ENCODE data around the gene IRF2BP2. TPM values are rescaled to one million over a fixed set of nuclear protein-coding genes. Genes with fewer than 3 reads are reported as not detected.

Gene IRF2BP2
- total and polyA plus RNA-seq, 2 of the 13 experiments (the other 11 are each of a cell fraction or from before 2014, with no cell fraction given): 140 to 147 TPM

- POLR2A ChIA-PET: interaction anchor here (0.6 to 9.7 kb wide), 53 partner anchors 10 to 518 kb away, joined by 3 to 1137 read pairs (median 11); no protein-coding TSS in a partner anchor
- intact Hi-C loops (cut with micrococcal nuclease; ENCODE audit: unreplicated experiment) (loop anchor here (5.0 kb wide), 1 partner anchor 72 kb away; no protein-coding TSS in a partner anchor), in situ Hi-C loops (cut with HindIII; ENCODE audit: extremely low pct_ligation_motif_present, low pct_unique_long_range_greater_than_20kb) (loop anchor here (5.0 kb wide), 4 partner anchors 107 to 462 kb away; no protein-coding TSS in a partner anchor)
- Histone ChIP-seq H3K4me3 (replicated peaks in 1 of 3; ENCODE audit: insufficient read depth in 1 of 3, low read depth in 2 of 3, low read length in 3 of 3) (peak overlapping the region; percentile 40 to 71 (median 42)), H3K27me3 (ENCODE audit: control insufficient read depth in 1 of 2, insufficient read depth in 2 of 2, low read length in 2 of 2) (no peaks in the 10 kb centered on the region; a peak in 2 of 5 replicates), H3K27ac (ENCODE audit: extremely low read length, insufficient read depth, low read length) (peak overlapping the region; percentile 99), H3K9me3 (ENCODE audit: low read length) (no peaks in the 10 kb centered on the region), H3K36me3 (replicated peaks in 1 of 2; ENCODE audit: control insufficient read depth in 1 of 2, insufficient read depth in 2 of 2, low read length in 2 of 2) (peaks cover 5 to 13% of the 10 kb centered on the region in 2 experiments), H3K9ac (ENCODE audit: insufficient read depth, low read depth, low read length) (peak overlapping the region; percentile 98), H2AFZ (ENCODE audit: low read length) (no peak overlapping the region), H4K20me1 (ENCODE audit: insufficient read depth, low read length) (no peaks in the 10 kb centered on the region), H3K79me2 (ENCODE audit: insufficient read depth, low read length) (peaks cover 32% of the 10 kb centered on the region), H3K4me1 (ENCODE audit: insufficient read depth, low read length) (peaks cover 49% of the 10 kb centered on the region), H3K4me2 (ENCODE audit: low read depth, low read length) (peak overlapping the region; percentile 99)
- WGBS (ENCODE audit: low lambda C conversion rate): 0% methylated on average over 18 of the region's 71 CpGs
- DNase-seq (ENCODE audit: low spot score) (peak; percentile 90), FAIRE-seq (no peak), ATAC-seq (peak; percentile 56)
- CTCF ChIA-PET (ENCODE audit: low intra/inter-chr PET ratio, low total read pairs): no interaction called here
- no TSS peak for BruUV-seq (replicated peaks)
- 0 out of 2 replicates have a peak, but pooled peaks have one; percentile 26 for TF ChIP-seq ZHX1 (CRISPR knock-in tag; IDR thresholded peaks at IDR 0.05; ENCODE audit: low read depth)
- TF ChIP-seq DDIT3 (CRISPR knock-in tag; IDR thresholded peaks at IDR 0.05): no peak
- TF ChIP-seq PRDM15 (CRISPR knock-in tag; IDR thresholded peaks at IDR 0.05): peak; percentile 78
- no peak for TF ChIP-seq ZSCAN25 (CRISPR knock-in tag; IDR thresholded peaks at IDR 0.05)
- peak; percentile 33; the same call in 1 of the 2 replicates for TF ChIP-seq KDM2A (CRISPR knock-in tag; IDR thresholded peaks at IDR 0.05; ENCODE audit: borderline replicate concordance, low read depth)
- TF ChIP-seq POLR2A (IDR thresholded peaks at IDR 0.05; ENCODE audit: insufficient read depth in 1 of 2, low read depth in 2 of 2, low read length in 2 of 2): peak in 1 of 2 experiments; percentile 82; a peak in 2 of 4 replicates
- peak; percentile 58 for TF ChIP-seq PHF5A (CRISPR knock-in tag; IDR thresholded peaks at IDR 0.05; ENCODE audit: low read depth, unreplicated experiment)
- peak; percentile 19; the same call in 1 of the 2 replicates for TF ChIP-seq ZNF605 (CRISPR knock-in tag; IDR thresholded peaks at IDR 0.05)
- no peak for TF ChIP-seq ZNF7 (CRISPR knock-in tag; IDR thresholded peaks at IDR 0.05)
- peak; percentile 7; the same call in 1 of the 2 replicates for TF ChIP-seq IKZF5 (CRISPR knock-in tag; IDR thresholded peaks at IDR 0.05)
- peak; percentile 60; the same call in 1 of the 2 replicates for TF ChIP-seq CREB3 (CRISPR knock-in tag; IDR thresholded peaks at IDR 0.05)
- no peak for TF ChIP-seq CREBL2 (CRISPR knock-in tag; IDR thresholded peaks at IDR 0.05; ENCODE audit: borderline replicate concordance)
- no peak for TF ChIP-seq ZNF660 (CRISPR knock-in tag; IDR thresholded peaks at IDR 0.05; ENCODE audit: borderline replicate concordance, low read depth)
Observed at GRCh38 chr1:234610666-234611224, 767 bp upstream of the IRF2BP2 start.

All from HepG2 (cell line).